CD14-positive monocyte (primary cell): ENCODE results near the gene HYAL1. TPM values are rescaled to one million over a fixed set of nuclear protein-coding genes. Genes with fewer than 3 reads are reported as not detected.
A peak's percentile ranks its signal among the peaks of the same experiment; 100 is the strongest.

ENCODE experiments used
- DNase-seq, 3 donors: peaks; one replicate each; pipeline ENCODE4 v3.0.0-alpha.2; 2011 to 2022
- H2AFZ ChIP-seq: 2 replicates; pipeline ENCODE4 v1.6.0; 2012; ENCODE audit warnings: mild to moderate bottlenecking, low read depth, low read length, inconsistent platforms; ENCODE audit not compliant: insufficient read depth, poor library complexity, severe bottlenecking
- H3K27ac ChIP-seq, 2 donors: 1 replicate in 1 of 2; 2 replicates in 1 of 2; pipeline ENCODE4 v1.5.1; 2012 to 2013; ENCODE audit warnings: low read length in 2 of 2, control low read depth in 1 of 2, inconsistent platforms in 1 of 2, low read depth in 1 of 2, mild to moderate bottlenecking in 1 of 2
- H3K27me3 ChIP-seq, 2 donors: one replicate each; pipeline versions ENCODE4 v1.6.0 to v1.6.1; 2011 to 2013; ENCODE audit warnings: low read length in 2 of 2; ENCODE audit not compliant: control insufficient read depth in 2 of 2, insufficient read depth in 2 of 2
- H3K36me3 ChIP-seq, 2 donors: replicated peaks in 1 of 2; 1 replicate in 1 of 2; 2 replicates in 1 of 2; pipeline versions ENCODE4 v1.5.1 to v1.6.1; 2012 to 2013; ENCODE audit warnings: low read length in 2 of 2, control low read depth in 1 of 2, inconsistent platforms in 1 of 2, mild to moderate bottlenecking in 1 of 2; ENCODE audit not compliant: insufficient read depth in 2 of 2, control insufficient read depth in 1 of 2
- H3K4me1 ChIP-seq, 2 donors: 1 replicate in 1 of 2; 2 replicates in 1 of 2; pipeline versions ENCODE4 v1.5.1 to v1.6.1; 2012 to 2013; ENCODE audit warnings: low read length in 2 of 2, control low read depth in 1 of 2, inconsistent platforms in 1 of 2, mild to moderate bottlenecking in 1 of 2, moderate library complexity in 1 of 2; ENCODE audit not compliant: insufficient read depth in 2 of 2, control insufficient read depth in 1 of 2
- H3K4me2 ChIP-seq: replicated peaks from 2 replicates; pipeline ENCODE3; 2012; ENCODE audit warnings: low read length, moderate library complexity, mild to moderate bottlenecking; ENCODE audit not compliant: poor library complexity, severe bottlenecking; ENCODE audit errors: extremely low read depth
- H3K4me3 ChIP-seq, 3 experiments: fragments of 200-600 bp in 1 of 3; sonication (generic) in 1 of 3; replicated peaks in 1 of 3; 1 replicate in 2 of 3; 2 replicates in 1 of 3; pipeline ENCODE4 v1.5.1; 2011 to 2013; ENCODE audit warnings: low read length in 3 of 3, mild to moderate bottlenecking in 3 of 3, control low read depth in 2 of 3, low read depth in 2 of 3, inconsistent platforms in 1 of 3, moderate library complexity in 1 of 3
- H3K79me2 ChIP-seq: 2 replicates; pipeline ENCODE4 v1.6.0; 2012; ENCODE audit warnings: mild to moderate bottlenecking, control low read depth, inconsistent platforms, low read length, moderate library complexity; ENCODE audit not compliant: insufficient read depth
- H3K9ac ChIP-seq: 2 replicates; pipeline ENCODE4 v1.6.0; 2017; ENCODE audit warnings: low read length, mild to moderate bottlenecking; ENCODE audit not compliant: insufficient read depth, poor library complexity, severe bottlenecking
- H3K9me3 ChIP-seq, 2 donors: replicated peaks in 1 of 2; 1 replicate in 1 of 2; 2 replicates in 1 of 2; pipeline versions ENCODE4 v1.5.1 to v1.6.1; 2012 to 2013; ENCODE audit warnings: low read length in 2 of 2, control low read depth in 1 of 2; ENCODE audit not compliant: control insufficient read depth in 1 of 2, insufficient read depth in 1 of 2
- H4K20me1 ChIP-seq: 2 replicates; pipeline ENCODE4 v1.6.0; 2012; ENCODE audit warnings: mild to moderate bottlenecking, low read length, control low read depth, moderate library complexity; ENCODE audit not compliant: insufficient read depth
- H3K27ac Mint-ChIP-seq, 7 donors: one replicate each; pipeline ENCODE4 v1.8.0; 2020; ENCODE audit warnings: mild to moderate bottlenecking in 7 of 7, mixed read lengths in 7 of 7, moderate library complexity in 6 of 7, inconsistent platforms in 2 of 7
- H3K27me3 Mint-ChIP-seq, 3 donors: one replicate each; pipeline ENCODE4 v1.8.0; 2021 to 2022; ENCODE audit warnings: low read depth in 3 of 3, mild to moderate bottlenecking in 3 of 3, mixed read lengths in 3 of 3, moderate library complexity in 3 of 3, inconsistent platforms in 1 of 3
- H3K36me3 Mint-ChIP-seq, 2 donors: one replicate each; pipeline ENCODE4 v1.8.0; 2020; ENCODE audit warnings: mixed read lengths in 2 of 2, inconsistent platforms in 1 of 2, mild to moderate bottlenecking in 1 of 2
- H3K4me1 Mint-ChIP-seq: one replicate; pipeline ENCODE4 v1.8.0; 2020; ENCODE audit warnings: mild to moderate bottlenecking, mixed read lengths
- H3K4me3 Mint-ChIP-seq, 2 donors: one replicate each; pipeline ENCODE4 v1.8.0; 2020; ENCODE audit warnings: mild to moderate bottlenecking in 2 of 2, mixed read lengths in 2 of 2, moderate library complexity in 1 of 2
- H3K9me3 Mint-ChIP-seq, 7 donors: one replicate each; pipeline ENCODE4 v1.8.0; 2020 to 2022; ENCODE audit warnings: mixed read lengths in 7 of 7, mild to moderate bottlenecking in 6 of 7, moderate library complexity in 6 of 7, inconsistent platforms in 2 of 7
- WGBS: methylation state at CpG from one replicate; pipeline ENCODE4 v1.1.5; 2013; ENCODE audit warnings: missing lambda C conversion rate; ENCODE audit not compliant: insufficient coverage; 5-methylcytosine and 5-hydroxymethylcytosine counted together
- intact Hi-C, 2 donors: fragments of 100-400 bp; cut with micrococcal nuclease; formaldehyde crosslinking; loops; one replicate each; pipeline versions ENCODE4 v1.15.0 to v1.15.1; 2023
- polyA plus RNA-seq, 3 donors: library from polyadenylated mRNA; depleted of rRNA in 1 of 3; unstranded in 2 of 3; stranded (reverse) in 1 of 3; fragments of 300-500 nt in 2 of 3; fragments of >200 nt in 1 of 3; fragmentation: Illumina TruSeq in 2 of 3; gene quantifications; 1 replicate in 2 of 3; 2 replicates in 1 of 3; pipeline ENCODE4 v1.2.3, GENCODE V29; 2012 to 2021
- TF ChIP-seq, protein P1 (sequence below): fragments of 200-600 bp; IDR thresholded peaks from one replicate; pipeline ENCODE4 v1.8.0; 2022; ENCODE audit warnings: antibody characterized with exemption, mild to moderate bottlenecking

The HYAL1 gene
- polyA plus RNA-seq, 3 donors: 0.57 TPM; not detected in 2

DNA sequence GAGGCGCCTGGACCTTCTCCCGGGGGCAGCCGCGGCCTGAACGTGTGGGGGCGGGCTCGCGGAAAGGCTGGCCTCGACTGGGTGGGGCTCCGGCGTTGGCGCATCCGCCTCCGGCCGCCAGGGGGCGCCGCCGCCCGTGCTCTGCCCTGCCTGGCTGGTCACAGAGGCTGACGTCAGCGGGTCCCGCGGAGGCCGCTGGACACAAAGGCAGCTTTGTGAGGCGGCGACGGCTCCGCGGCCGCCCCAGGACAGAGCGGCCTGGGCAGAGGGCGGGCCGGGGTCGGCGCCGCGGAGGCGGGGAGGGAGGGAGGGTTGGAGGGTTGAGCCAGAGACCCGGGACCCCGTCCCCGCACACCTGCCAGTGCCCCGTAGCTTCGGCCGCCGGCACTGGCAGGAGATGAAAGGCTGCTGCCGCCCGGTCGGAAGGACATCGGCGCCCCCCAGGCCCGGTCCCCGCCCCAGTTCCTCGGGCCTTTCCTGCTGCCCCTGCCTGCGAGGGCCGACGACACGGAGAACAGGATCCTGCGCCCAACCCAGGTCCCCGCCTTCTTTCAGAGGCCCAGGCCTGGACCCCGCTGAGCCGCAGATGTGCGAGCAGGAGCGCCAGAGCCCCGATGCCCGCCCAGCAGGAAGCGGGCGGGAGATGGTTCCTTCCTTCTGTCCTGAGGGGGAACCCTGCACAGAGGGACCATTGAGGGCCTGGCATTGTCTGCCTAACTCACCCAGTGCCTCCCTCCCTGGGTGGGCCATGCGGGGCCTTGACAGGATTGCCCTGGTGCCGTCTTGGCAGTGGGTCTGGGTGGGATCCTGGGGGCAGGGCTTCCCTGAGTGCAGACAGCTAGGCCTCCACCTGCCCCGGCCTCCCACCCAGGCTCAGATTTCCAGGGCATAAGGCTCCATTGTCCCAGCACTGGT, 43.1 kb downstream of the HYAL1 start:
- Histone ChIP-seq H3K27ac (peak overlapping the region; percentile 33 to 41), H3K36me3 (peaks cover 40 to 43% of the 10 kb centered on the region in 2 donors), H2AFZ (peak overlapping the region; percentile 62), H3K27me3 (no peaks in the 10 kb centered on the region), H4K20me1 (peaks cover 73% of the 10 kb centered on the region), H3K4me1 (peaks cover 17 to 36% of the 10 kb centered on the region in 2 donors), H3K79me2 (peaks cover 21% of the 10 kb centered on the region), H3K4me2 (peak overlapping the region; percentile 77), H3K4me3 (peak overlapping the region in 2 of 3 experiments; percentile 27 to 64), H3K9me3 (peaks cover 0 to 10% of the 10 kb centered on the region in 2 donors), H3K9ac (peak overlapping the region; percentile 64)
- peaks cover 0 to 10% (median 4%) of the 10 kb centered on the region in 7 donors for H3K9me3 Mint-ChIP-seq
- H3K36me3 Mint-ChIP-seq: peaks cover 37 to 45% of the 10 kb centered on the region in 2 donors
- H3K27ac Mint-ChIP-seq: peak overlapping the region; percentile 45 to 88 (median 80)
- H3K4me1 Mint-ChIP-seq: peaks cover 14% of the 10 kb centered on the region
- peaks cover 3 to 7% (median 6%) of the 10 kb centered on the region in 3 donors for H3K27me3 Mint-ChIP-seq
- TF ChIP-seq, protein P1, sequence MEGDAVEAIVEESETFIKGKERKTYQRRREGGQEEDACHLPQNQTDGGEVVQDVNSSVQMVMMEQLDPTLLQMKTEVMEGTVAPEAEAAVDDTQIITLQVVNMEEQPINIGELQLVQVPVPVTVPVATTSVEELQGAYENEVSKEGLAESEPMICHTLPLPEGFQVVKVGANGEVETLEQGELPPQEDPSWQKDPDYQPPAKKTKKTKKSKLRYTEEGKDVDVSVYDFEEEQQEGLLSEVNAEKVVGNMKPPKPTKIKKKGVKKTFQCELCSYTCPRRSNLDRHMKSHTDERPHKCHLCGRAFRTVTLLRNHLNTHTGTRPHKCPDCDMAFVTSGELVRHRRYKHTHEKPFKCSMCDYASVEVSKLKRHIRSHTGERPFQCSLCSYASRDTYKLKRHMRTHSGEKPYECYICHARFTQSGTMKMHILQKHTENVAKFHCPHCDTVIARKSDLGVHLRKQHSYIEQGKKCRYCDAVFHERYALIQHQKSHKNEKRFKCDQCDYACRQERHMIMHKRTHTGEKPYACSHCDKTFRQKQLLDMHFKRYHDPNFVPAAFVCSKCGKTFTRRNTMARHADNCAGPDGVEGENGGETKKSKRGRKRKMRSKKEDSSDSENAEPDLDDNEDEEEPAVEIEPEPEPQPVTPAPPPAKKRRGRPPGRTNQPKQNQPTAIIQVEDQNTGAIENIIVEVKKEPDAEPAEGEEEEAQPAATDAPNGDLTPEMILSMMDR: peak; percentile 97
- WGBS: under 1% methylated on average over 63 of the region's 70 CpGs
- intact Hi-C loops: no loop called here
- DNase-seq: peak; percentile 87 to 91 (median 88)
- H3K4me3 Mint-ChIP-seq: peak overlapping the region; percentile 67 to 69

DNA sequence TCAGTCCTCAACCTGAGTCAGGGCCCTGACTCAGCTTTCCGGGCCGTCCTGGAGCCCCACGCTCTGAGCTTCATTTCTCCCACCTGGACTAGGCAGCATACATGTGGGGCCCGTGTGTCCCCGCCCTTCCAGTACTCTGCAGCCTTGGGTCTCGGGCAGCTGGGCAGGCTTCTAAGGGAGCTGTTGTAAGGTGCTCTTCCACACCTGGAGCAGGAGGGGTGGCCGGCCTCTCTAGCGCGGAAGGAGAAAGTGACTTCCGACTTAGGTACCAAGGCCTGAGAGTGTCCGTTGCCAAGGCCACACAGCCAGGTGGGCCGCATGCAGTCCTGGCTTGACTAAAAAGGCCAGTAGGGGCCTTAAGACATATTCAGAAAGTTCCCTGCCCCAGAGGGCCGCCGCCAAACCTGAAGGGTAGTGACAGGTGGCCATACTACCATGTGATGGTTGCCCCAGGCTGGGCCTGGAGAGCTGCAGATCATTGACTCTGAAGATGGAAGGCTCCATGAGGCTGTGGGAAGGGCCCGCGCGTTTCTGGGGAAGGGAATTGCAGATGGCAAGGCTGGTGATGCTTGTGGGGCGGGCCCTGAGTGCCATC, 43.8 kb downstream of the HYAL1 start:
- 58% methylated on average over 15 of the region's 18 CpGs for WGBS

More for the DNA sequence above, 43.8 kb downstream of the HYAL1 start:
- TF ChIP-seq, protein P1: no peak
- Histone ChIP-seq H3K4me3 (peak overlapping the region in 1 of 3 experiments; percentile 64), H3K4me2 (peak overlapping the region; percentile 77), H3K4me1 (peaks cover 25 to 44% of the 10 kb centered on the region in 2 donors), H3K79me2 (peaks cover 29% of the 10 kb centered on the region), H3K27me3 (no peaks in the 10 kb centered on the region), H3K9ac (no peak overlapping the region), H3K27ac (peak overlapping the region; percentile 26 to 31), H2AFZ (no peak overlapping the region), H3K36me3 (peaks cover 43 to 51% of the 10 kb centered on the region in 2 donors), H3K9me3 (peaks cover 0 to 10% of the 10 kb centered on the region in 2 donors), H4K20me1 (peaks cover 80% of the 10 kb centered on the region)
- no peak for DNase-seq
- Mint-ChIP-seq H3K4me3 (peak overlapping the region; percentile 61 to 67), H3K4me1 (peaks cover 20% of the 10 kb centered on the region), H3K9me3 (peaks cover 0 to 10% (median 4%) of the 10 kb centered on the region in 7 donors), H3K36me3 (peaks cover 43 to 52% of the 10 kb centered on the region in 2 donors), H3K27me3 (peaks cover 3 to 6% (median 6%) of the 10 kb centered on the region in 3 donors), H3K27ac (peak overlapping the region; percentile 52 to 88 (median 74))
- intact Hi-C loops: no loop called here
